Activated naive CD8-positive, alpha-beta T cell treated with anti-CD3 and anti-CD28 coated beads, Interleukin-2, amount 10 ng/mL, durations not matched to agents 7 days and 5 days (primary cell): Measurements from ENCODE around the gene MYCN. TPM values are rescaled to one million over a fixed set of nuclear protein-coding genes. Genes with fewer than 3 reads are reported as not detected.
"Not testable (repeated sequence)": the region's sequence is repeated elsewhere in the genome, so short reads cannot be mapped to it uniquely, and the experiment has no call there.

Experiments
- ATAC-seq: fragments of 150-1000 bp; cut with Tn5 transposase; one replicate; pipeline ENCODE4 v1.10.0; 2021; ENCODE audit warnings: low read depth, moderate library complexity
- POLR2A ChIA-PET: fragments of 350-600 bp; sonication (Branson Sonifier 250); formaldehyde crosslinking; loops from one replicate; lab custom pipeline; 2021; ENCODE audit warnings: antibody characterized with exemption; lab: Charles Lee
- DNase-seq: peaks from one replicate; pipeline ENCODE4 v3.0.0; 2021
- H3K27ac Mint-ChIP-seq: one replicate; pipeline ENCODE4 v1.8.0; 2022; ENCODE audit warnings: mild to moderate bottlenecking, mixed read lengths
- H3K27me3 Mint-ChIP-seq: one replicate; pipeline ENCODE4 v1.8.0; 2022; ENCODE audit warnings: mild to moderate bottlenecking, moderate library complexity, mixed read lengths
- H3K36me3 Mint-ChIP-seq: one replicate; pipeline ENCODE4 v1.8.0; 2021; ENCODE audit warnings: mild to moderate bottlenecking, mixed read lengths
- H3K4me1 Mint-ChIP-seq: one replicate; pipeline ENCODE4 v1.8.0; 2021; ENCODE audit warnings: mixed read lengths
- H3K4me3 Mint-ChIP-seq: one replicate; pipeline ENCODE4 v1.8.0; 2022; ENCODE audit warnings: mild to moderate bottlenecking, moderate library complexity, mixed read lengths
- H3K9me3 Mint-ChIP-seq: one replicate; pipeline ENCODE4 v1.8.0; 2021; ENCODE audit warnings: mixed read lengths
- total RNA-seq, 2 experiments: library from RNA; stranded (reverse); gene quantifications; one replicate each; pipeline ENCODE4 v1.2.3, GENCODE V29; 2021

Gene MYCN
- total RNA-seq, 2 experiments from 2014 or later: not detected

GRCh38 chr2:15901095-15901807 lies 39.1 kb upstream of the MYCN start:
- Mint-ChIP-seq H3K27me3 (peaks cover 6% of the 10 kb centered on the region), H3K4me3 (no peak overlapping the region), H3K9me3 (peaks cover 5% of the 10 kb centered on the region), H3K27ac (no peak overlapping the region), H3K36me3 (no peaks in the 10 kb centered on the region), H3K4me1 (no peaks in the 10 kb centered on the region)
- DNase-seq (no peak), ATAC-seq (no peak)
- POLR2A ChIA-PET: no interaction called here

GRCh38 chr2:15901808-15902130 lies 38.6 kb upstream of the MYCN start:
- Mint-ChIP-seq H3K9me3 (peaks cover 4% of the 10 kb centered on the region), H3K4me1 (no peaks in the 10 kb centered on the region), H3K4me3 (no peak overlapping the region), H3K27me3 (peaks cover 6% of the 10 kb centered on the region), H3K27ac (no peak overlapping the region), H3K36me3 (no peaks in the 10 kb centered on the region)
- DNase-seq (no peak), ATAC-seq (no peak)
- POLR2A ChIA-PET: no interaction called here

- H3K36me3 Mint-ChIP-seq, H3K27ac Mint-ChIP-seq, DNase-seq, H3K9me3 Mint-ChIP-seq, H3K4me3 Mint-ChIP-seq, H3K4me1 Mint-ChIP-seq, POLR2A ChIA-PET, H3K27me3 Mint-ChIP-seq, ATAC-seq: not testable (repeated sequence)
Observed at GRCh38 chr2:15903910-15904309, 36.4 kb upstream of the MYCN start.

- Mint-ChIP-seq H3K27me3 (peaks cover 4% of the 10 kb centered on the region), H3K9me3 (peaks cover 2% of the 10 kb centered on the region), H3K27ac (no peak overlapping the region), H3K4me1 (no peaks in the 10 kb centered on the region), H3K4me3 (no peak overlapping the region), H3K36me3 (no peaks in the 10 kb centered on the region)
- POLR2A ChIA-PET: no interaction called here
- no peak for DNase-seq
- no peak for ATAC-seq
Observed at GRCh38 chr2:15905267-15905645, 35.1 kb upstream of the MYCN start.

- POLR2A ChIA-PET: no interaction called here
- Mint-ChIP-seq H3K36me3 (no peaks in the 10 kb centered on the region), H3K27me3 (peaks cover 4% of the 10 kb centered on the region), H3K27ac (no peak overlapping the region), H3K9me3 (peaks cover 2% of the 10 kb centered on the region), H3K4me1 (no peaks in the 10 kb centered on the region), H3K4me3 (no peak overlapping the region)
- no peak for ATAC-seq
- DNase-seq: no peak
Observed at GRCh38 chr2:15905986-15906491, 34.3 kb upstream of the MYCN start.

GRCh38 chr2:15906778-15907177 lies 33.6 kb upstream of the MYCN start:
- H3K4me1 Mint-ChIP-seq: no peaks in the 10 kb centered on the region
- DNase-seq (no peak), ATAC-seq (no peak)
- no peaks in the 10 kb centered on the region for H3K9me3 Mint-ChIP-seq
- no peak overlapping the region for H3K4me3 Mint-ChIP-seq
- no peaks in the 10 kb centered on the region for H3K36me3 Mint-ChIP-seq
- POLR2A ChIA-PET: no interaction called here
- H3K27me3 Mint-ChIP-seq: peaks cover 4% of the 10 kb centered on the region
- no peak overlapping the region for H3K27ac Mint-ChIP-seq

- Mint-ChIP-seq H3K9me3 (no peaks in the 10 kb centered on the region), H3K27me3 (peaks cover 4% of the 10 kb centered on the region), H3K36me3 (no peaks in the 10 kb centered on the region), H3K4me1 (no peaks in the 10 kb centered on the region), H3K27ac (no peak overlapping the region), H3K4me3 (no peak overlapping the region)
- POLR2A ChIA-PET: no interaction called here
- no peak for DNase-seq
- ATAC-seq: no peak
Observed at GRCh38 chr2:15907461-15908324, 32.7 kb upstream of the MYCN start.

- Mint-ChIP-seq H3K27ac (no peak overlapping the region), H3K27me3 (peaks cover 4% of the 10 kb centered on the region), H3K9me3 (no peaks in the 10 kb centered on the region), H3K4me3 (no peak overlapping the region), H3K36me3 (no peaks in the 10 kb centered on the region), H3K4me1 (no peaks in the 10 kb centered on the region)
- no peak for DNase-seq
- ATAC-seq: no peak
- POLR2A ChIA-PET: no interaction called here
Observed at GRCh38 chr2:15908371-15908770, 32.0 kb upstream of the MYCN start.

GRCh38 chr2:15909157-15909556 lies 31.2 kb upstream of the MYCN start:
- peaks cover 4% of the 10 kb centered on the region for H3K27me3 Mint-ChIP-seq
- no peak overlapping the region for H3K27ac Mint-ChIP-seq
- DNase-seq: no peak
- no peak overlapping the region for H3K4me3 Mint-ChIP-seq
- H3K4me1 Mint-ChIP-seq: no peaks in the 10 kb centered on the region
- no peak for ATAC-seq
- no peaks in the 10 kb centered on the region for H3K9me3 Mint-ChIP-seq
- no peaks in the 10 kb centered on the region for H3K36me3 Mint-ChIP-seq
- POLR2A ChIA-PET: no interaction called here

GRCh38 chr2:15909736-15910135 lies 30.6 kb upstream of the MYCN start:
- peaks cover 4% of the 10 kb centered on the region for H3K27me3 Mint-ChIP-seq
- H3K9me3 Mint-ChIP-seq: no peaks in the 10 kb centered on the region
- POLR2A ChIA-PET: no interaction called here
- no peaks in the 10 kb centered on the region for H3K4me1 Mint-ChIP-seq
- DNase-seq: no peak
- H3K36me3 Mint-ChIP-seq: no peaks in the 10 kb centered on the region
- H3K4me3 Mint-ChIP-seq: no peak overlapping the region
- H3K27ac Mint-ChIP-seq: no peak overlapping the region
- no peak for ATAC-seq

- POLR2A ChIA-PET, H3K27me3 Mint-ChIP-seq, ATAC-seq, H3K27ac Mint-ChIP-seq, H3K4me1 Mint-ChIP-seq, H3K36me3 Mint-ChIP-seq, H3K9me3 Mint-ChIP-seq, H3K4me3 Mint-ChIP-seq, DNase-seq: not testable (repeated sequence)
Observed at GRCh38 chr2:15911270-15911669, 29.1 kb upstream of the MYCN start.

GRCh38 chr2:15911686-15912085 lies 28.7 kb upstream of the MYCN start:
- H3K4me3 Mint-ChIP-seq: no peak overlapping the region
- ATAC-seq (no peak), DNase-seq (no peak)
- no peaks in the 10 kb centered on the region for H3K36me3 Mint-ChIP-seq
- no peaks in the 10 kb centered on the region for H3K4me1 Mint-ChIP-seq
- no peaks in the 10 kb centered on the region for H3K27me3 Mint-ChIP-seq
- no peak overlapping the region for H3K27ac Mint-ChIP-seq
- no peaks in the 10 kb centered on the region for H3K9me3 Mint-ChIP-seq
- POLR2A ChIA-PET: no interaction called here

- no peak overlapping the region for H3K4me3 Mint-ChIP-seq
- no peaks in the 10 kb centered on the region for H3K4me1 Mint-ChIP-seq
- no peaks in the 10 kb centered on the region for H3K27me3 Mint-ChIP-seq
- POLR2A ChIA-PET: no interaction called here
- ATAC-seq (no peak), DNase-seq (no peak)
- no peaks in the 10 kb centered on the region for H3K9me3 Mint-ChIP-seq
- H3K36me3 Mint-ChIP-seq: no peaks in the 10 kb centered on the region
- no peak overlapping the region for H3K27ac Mint-ChIP-seq
Observed at GRCh38 chr2:15912203-15912602, 28.1 kb upstream of the MYCN start.

- ATAC-seq: no peak
- Mint-ChIP-seq H3K27me3 (no peaks in the 10 kb centered on the region), H3K9me3 (no peaks in the 10 kb centered on the region), H3K4me3 (no peak overlapping the region), H3K4me1 (no peaks in the 10 kb centered on the region), H3K27ac (no peak overlapping the region), H3K36me3 (no peaks in the 10 kb centered on the region)
- no peak for DNase-seq
- POLR2A ChIA-PET: no interaction called here
Observed at GRCh38 chr2:15913146-15913545, 27.2 kb upstream of the MYCN start.
